PC-9 (cell line): ENCODE data around the gene FTO.

Experiments used
- CTCF ChIP-seq: fragments of 200-600 bp; sonication (generic); conservative IDR thresholded peaks from 2 replicates; pipeline ENCODE4 v1.6.1; 2017; ENCODE audit warnings: mixed run types, antibody characterized with exemption, mild to moderate bottlenecking, moderate library complexity
- EZH2 ChIP-seq: fragments of 200-600 bp; sonication (generic); IDR thresholded peaks from 2 replicates; pipeline ENCODE4 v1.8.0; 2017; ENCODE audit warnings: antibody characterized with exemption, low read depth

GRCh38 chr16:53894686-53895085 is 190.7 kb downstream of the FTO start:
- TF ChIP-seq CTCF = no peak
- TF ChIP-seq EZH2 = no peak
